HG03558 (cell line): ENCODE results near the gene MTUS2.

Experiments
- ATAC-seq: cut with Tn5 transposase; IDR thresholded peaks from one replicate; pipeline ENCODE4 v1.9.1; 2021; ENCODE audit warnings: moderate number of reproducible peaks; ENCODE audit not compliant: unreplicated experiment; ENCODE audit errors: extremely low read depth

The MTUS2 gene

DNA sequence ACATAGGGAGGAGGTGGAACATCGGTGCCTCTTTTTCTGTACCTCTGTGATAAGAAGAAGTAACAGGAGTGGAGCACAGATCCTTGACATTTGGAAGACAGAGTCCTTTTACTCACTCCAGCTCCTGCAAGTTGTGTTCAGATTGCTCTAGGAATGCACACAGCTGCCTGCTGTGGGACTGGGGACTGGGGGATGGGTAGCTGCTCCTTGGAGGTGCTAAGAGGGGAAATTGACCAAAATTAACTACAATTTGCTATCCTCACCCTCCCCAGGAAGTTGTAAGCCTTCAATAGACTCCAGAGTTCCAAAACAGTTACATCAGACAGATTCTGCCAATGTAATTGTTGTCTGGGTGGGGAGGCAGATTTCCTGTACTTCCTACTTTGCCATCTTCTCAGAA is 317.9 kb downstream of the MTUS2 start:
- no peak for ATAC-seq

DNA sequence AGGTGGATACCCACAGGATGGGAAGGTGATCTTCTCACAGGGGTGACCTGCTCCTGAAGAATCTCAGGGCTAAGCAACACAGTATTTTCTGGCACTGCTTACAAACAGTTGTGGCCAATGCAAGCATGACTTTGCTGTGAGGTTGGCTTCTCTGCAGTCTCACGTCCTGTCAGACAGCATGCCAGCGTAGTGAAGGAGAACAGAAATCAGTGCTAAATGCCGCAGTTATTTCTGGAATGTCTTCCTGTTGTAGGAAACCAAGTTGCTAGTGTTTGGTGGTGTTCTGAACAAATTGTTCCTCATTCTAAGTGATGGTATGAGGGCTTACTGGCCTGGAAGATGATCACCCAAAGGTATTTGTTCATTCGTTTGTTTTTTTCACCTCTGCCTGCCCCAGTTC is 320.1 kb downstream of the MTUS2 start:
- no peak for ATAC-seq

DNA sequence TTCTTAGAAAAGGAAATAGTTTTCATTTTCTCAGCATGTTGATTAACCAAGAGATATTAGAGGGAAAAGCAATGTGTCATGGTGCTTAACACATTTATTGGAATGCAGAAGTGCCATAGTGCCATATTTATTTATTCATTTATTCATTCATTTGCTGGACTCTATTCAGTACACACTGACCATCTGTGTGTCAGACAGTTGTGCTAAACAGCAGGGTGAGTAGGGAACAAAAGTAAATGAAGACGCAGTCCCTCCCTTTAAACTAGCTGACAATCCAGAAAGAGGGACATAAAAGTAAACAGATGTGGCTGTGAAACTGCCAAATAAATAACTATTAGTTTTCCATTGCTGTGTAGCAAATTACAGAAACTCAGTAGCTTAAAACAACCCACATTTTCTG is 323.7 kb downstream of the MTUS2 start:
- no peak for ATAC-seq

DNA sequence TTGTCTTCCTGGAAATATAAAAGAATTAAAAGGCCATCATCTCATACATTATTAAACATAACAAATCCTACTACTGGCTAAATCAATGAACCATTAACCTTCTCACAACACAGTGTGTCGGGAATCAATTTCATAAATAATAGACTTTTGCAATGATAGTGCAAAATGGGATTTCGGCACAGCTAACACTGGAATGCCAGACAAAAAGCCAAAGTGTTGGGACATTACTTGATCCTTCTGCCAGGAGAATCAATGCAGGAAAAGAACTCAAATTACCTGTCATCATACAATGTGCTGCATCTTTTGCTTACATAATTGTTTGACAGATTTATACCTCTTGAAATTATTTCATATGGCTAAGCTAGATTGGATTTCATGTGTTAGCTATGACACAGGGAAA is 334.3 kb downstream of the MTUS2 start:
- no peak for ATAC-seq

DNA sequence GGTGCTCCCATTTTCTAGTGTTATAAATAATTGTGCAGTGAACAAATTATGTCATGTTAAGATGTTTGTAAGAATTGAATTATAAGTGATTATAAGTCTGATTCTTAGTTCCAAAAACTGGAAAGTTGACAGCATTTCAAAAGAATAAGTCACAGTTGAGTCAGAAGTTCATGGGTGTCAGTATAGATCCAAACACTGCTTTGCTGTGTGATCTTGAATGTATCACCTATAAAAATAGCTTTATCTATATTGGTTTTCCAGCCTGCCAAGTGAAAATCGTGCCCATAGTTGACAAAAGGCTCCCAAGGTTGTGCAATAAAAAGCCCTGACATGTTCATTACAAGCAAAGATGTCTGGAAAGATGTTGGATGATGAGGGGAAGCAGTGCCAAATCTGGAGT is 336.0 kb downstream of the MTUS2 start:
- ATAC-seq = no peak

DNA sequence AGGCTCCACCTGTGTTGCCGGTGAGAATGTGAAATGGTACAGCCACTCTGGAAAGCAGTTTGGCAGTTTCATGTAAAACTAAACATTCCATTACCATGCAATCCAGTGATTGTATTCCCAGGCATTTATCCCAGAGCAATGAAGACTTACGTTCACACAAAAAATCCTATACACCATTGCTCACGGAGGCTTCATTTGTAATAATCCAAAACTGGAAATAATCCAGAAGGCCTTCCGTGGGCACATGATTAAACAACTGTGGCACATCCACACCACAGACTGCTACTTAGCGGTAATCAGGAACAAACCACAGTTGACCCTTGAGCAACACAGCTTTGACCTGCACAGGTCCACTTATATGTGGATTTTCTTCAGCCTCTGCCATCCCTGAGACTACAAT is 339.7 kb downstream of the MTUS2 start:
- ATAC-seq = no peak

DNA sequence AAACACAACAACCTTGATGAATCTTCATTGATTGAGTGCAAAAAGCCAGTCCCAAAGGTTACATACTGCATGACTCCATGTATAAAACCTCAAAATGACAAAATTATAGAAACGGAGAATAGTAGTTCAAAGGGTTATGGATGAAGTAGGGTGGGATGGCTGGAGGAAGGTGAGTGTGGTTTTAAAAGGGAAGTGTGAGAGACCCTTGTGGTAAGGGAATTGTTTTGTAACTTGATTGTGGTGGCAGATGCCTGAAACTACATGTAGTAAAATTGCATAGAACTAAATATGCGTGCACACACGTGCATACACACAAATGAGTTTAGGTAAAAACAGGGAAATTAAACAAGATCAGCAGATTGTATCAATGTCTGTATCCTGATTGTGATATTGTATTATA is 340.7 kb downstream of the MTUS2 start:
- ATAC-seq = no peak

DNA sequence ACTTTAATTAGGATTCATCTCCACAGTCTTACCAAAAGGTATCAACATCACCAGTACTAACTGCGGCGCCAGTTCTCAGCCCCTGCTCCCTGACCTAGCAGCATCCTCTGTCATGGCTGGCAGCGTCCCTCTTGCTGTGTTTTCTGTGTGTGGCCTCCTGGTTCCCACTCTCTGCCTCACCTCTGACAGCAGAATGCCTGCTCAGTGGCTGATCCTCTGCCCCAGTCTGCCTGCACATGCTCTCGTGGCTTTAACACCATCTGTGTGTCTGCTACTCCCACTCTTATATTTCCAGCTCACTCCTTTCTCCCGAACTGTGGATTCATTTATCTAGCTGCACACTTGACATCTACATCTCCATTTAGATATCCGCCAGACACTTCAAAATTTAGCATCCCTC is 341.5 kb downstream of the MTUS2 start:
- no peak for ATAC-seq

DNA sequence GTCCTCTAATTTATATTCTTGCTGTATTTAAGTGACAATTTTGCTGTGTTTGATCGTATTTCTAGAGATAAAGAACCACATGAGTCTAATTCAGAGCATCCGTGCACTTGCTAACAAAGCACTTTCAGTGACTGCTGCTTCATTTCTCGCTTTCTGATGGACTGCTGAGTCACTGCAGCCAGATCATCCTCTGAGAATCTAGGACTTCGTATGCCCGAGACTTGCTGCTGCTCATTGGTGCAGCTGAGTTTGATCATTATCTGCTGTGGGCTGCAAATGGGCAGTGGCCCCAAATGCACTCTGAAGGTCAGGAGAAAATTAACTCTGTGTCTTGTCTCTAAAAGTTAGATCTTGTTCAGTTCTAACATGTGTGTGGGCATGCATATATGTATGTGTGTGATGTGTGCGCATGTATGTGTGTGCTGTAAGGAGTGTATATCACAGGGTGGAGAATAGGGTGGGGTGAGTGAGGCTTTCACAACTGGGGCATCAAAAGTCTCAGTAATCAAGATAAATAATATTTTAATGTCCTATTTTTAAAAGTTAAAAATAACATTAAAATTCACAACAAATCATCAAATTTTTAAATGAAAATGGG is 342.6 kb downstream of the MTUS2 start:
- no peak for ATAC-seq

DNA sequence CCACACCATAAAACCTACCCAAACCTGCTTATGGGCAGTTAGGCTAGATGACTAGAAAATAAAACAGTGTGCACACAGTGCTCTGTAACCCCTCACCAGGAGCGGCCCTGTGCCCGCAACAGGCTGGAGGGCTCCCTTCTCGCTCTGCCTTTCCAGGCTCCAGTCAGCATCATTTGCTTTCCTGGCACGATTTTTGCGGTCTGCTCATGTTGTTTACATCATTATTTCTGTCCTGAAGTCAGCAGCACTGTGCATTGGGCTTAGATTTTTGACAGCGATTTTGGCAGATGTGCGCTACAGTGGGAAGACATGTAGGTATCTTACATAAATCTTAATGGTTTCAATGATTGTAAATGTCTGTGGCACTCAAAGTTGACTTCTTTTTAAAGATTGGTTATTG is 344.0 kb downstream of the MTUS2 start:
- no peak for ATAC-seq

DNA sequence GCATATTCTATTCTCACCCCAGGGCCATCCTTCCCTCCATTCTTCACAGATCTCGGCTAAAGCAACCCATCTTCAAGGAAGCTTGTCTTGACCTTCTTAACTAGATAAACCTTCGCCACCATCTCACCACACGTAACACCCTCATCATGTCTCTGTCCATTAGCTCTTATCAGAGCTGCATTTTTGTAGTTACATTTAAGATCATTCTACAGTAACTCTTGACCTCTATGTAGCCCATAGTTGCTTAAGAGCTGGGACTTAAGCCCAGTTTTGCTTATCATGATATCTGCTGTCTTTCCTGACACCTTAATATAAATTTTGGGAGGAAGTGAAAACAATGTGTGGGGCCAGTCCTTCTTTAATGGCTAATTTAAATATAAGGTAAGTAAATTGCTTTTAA is 345.1 kb downstream of the MTUS2 start:
- ATAC-seq = no peak

DNA sequence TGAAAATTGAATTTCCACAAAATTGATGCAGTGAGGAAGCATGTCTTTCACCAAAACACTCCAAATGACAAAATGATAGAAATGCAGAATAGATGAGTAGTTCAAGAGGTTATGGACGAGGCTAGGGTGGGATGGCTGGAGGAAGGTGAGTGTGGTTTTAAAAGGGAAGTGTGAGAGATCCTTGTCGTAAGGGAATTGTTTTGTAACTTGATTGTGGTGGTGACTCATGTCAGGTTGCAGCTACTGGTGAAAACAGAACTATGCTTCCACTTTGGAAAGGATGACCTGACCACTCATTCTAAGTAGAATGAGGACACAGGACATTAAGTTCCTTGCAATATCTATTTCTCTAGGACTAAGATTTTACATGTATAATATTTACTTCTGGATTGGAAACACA is 345.7 kb downstream of the MTUS2 start:
- ATAC-seq = no peak

DNA sequence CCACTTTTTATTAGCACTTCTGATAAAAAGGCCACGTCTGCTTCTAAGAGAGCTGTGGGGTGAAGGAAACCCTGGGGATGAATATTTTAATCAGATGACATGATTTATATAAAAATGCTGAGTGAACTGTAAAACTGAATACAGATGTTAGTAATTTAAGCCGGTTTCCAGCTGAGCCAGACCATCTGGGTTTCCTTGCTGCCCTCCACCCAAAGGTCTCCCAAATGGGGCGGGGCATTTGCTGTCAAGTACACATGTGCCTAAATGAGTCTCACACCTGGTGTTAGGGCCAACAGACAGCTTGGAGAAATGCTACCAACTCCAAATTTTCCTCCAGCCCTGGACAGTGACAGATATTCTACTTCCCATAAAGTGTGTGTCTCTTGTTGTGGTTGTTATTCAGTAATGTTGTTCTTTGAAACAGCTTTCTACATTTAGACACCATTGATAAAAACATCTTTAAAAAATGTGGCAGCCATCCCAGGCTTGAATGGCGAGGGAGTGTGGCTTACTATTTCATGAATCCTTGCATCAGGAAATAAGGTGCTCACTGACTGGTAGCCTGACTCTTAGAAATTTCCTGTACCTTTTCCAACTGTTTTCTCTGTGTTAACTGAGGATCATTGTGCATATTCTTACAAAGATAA is 350.4 kb downstream of the MTUS2 start:
- no peak for ATAC-seq

DNA sequence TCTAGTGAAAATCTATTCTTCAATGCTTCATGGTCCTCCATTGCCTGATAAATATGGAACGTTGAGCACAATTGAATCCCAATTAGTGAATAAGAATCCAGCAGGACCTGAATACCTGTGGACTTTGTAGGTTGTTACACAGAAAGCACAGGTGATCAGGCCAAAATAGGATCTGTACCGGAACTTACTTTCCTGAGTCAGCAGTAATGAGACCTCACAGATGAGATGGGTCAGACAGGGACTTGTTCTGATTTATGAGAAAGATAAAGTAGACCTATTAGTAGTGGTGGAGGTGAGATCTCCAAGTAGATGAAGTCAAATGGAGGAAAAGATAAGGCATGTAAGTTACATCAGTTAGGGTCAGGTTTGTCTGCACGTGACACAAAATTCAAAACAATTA is 351.1 kb downstream of the MTUS2 start:
- ATAC-seq = no peak

DNA sequence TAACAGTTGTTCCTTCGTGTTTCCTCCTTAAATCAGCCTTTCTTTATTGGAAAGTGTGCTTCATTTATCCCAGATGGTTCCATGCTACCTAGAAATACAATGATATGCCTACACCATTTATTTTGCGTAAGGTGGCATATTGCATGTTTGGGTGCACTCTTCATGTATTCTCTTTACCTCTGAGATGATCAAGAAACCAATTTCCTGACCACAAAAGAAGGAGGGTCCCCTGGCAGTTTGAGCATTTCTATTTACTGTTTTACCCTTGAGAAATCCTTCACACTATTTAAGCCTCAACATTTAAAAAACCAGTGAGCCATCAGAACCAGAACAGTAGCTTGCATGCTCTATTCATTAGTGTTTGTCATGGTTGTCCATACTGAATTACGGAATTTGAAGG is 354.0 kb downstream of the MTUS2 start:
- no peak for ATAC-seq

DNA sequence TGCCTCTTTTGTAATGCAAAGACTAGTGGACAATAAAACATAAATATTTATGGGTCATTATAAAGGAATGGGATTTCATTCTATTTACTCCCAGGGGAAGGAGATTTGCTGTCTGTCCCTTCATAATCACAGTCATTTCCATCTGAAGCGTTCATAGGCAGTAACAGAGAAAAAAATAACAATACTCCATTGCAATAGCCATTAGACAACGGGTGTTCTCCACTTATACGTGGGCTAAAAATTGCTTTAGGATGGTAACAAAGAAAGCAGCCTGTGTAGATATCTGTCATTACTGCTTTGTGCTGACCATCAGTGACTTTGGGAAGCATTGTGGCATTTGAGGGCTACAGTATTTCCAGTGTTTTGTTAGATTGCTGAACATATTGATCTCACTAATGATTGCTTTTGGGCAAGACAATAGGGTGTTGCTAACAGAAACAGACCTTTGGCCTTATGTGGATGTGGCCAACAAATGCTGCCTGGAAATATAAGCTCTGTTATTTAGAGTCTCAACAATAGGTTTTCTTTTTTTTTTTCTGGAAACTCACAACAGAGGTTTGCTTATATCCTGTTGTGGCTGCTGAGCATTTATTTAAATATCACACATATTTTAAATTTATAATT is 355.2 kb downstream of the MTUS2 start:
- no peak for ATAC-seq

DNA sequence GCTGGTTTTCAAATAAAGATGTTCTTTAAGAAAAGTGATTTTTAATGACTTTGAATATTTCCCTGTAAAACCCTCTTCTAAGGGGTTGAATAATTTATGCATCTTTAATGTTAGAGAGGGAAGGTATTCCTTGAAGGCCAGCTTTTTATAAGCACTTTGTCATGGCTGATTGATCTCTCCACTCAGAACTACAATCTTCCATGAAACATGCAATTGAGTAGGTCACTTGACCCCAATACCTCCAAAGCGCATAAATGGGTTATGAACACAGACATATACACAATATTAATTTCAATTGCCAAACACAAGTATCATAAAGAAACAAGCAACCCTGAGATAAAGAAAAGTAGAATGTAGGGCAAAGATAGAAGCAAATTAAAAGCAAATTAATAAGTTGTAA is 359.9 kb downstream of the MTUS2 start:
- no peak for ATAC-seq

DNA sequence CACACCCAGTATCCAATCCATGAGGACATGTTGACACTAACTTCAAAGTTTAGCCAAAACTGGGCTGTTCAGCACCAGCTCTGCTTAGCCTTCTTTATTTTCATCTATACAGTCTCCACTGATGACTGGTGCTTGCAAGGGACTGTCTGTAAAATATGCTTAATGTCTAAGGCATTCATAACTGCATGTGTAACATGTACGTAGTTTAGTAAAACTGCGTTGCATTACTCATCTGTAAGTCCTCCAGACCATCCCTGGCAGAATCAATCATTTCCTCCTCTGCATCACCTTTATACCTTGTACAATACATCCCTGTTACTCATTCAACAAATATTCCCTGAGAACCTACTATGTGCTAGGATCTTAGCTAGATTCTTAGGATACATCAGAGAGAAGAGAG is 362.1 kb downstream of the MTUS2 start:
- no peak for ATAC-seq

DNA sequence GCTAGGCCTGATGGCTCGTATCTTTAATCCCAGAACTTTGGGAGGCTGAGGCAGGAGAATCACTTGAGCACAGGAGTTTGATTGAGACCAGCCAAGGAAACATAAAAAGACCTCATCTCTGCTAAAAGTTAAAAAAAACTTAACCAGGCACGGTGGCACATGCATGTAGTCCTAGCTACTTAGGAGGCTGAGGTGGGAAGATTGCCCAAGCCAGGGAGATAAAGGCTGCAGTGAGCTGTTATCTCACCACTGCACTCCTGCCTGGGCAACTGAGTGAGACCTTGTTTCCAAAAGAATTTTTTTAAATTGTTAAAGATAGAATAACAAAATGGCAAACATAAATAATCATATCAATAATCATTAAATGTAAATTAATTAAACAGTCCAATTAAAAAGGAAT is 365.8 kb downstream of the MTUS2 start:
- ATAC-seq = no peak

DNA sequence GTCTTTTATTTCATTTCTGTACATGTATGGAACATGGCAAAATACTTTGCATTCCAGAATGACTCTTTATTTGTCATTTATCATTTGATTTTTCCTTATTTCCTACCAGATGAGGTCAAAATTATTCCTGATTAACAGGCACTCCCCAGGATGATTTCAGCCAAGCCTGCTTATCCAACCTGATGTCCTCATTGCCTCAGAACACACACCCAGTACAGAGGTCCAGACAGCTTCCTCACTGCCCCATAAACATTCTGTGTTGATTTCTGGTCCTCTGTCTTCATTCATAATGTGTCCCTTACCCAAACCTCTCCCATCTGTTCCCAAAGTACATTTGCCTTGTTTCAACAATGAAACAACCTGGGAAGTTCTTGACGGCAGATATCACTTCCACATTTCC is 367.4 kb downstream of the MTUS2 start:
- ATAC-seq = no peak

DNA sequence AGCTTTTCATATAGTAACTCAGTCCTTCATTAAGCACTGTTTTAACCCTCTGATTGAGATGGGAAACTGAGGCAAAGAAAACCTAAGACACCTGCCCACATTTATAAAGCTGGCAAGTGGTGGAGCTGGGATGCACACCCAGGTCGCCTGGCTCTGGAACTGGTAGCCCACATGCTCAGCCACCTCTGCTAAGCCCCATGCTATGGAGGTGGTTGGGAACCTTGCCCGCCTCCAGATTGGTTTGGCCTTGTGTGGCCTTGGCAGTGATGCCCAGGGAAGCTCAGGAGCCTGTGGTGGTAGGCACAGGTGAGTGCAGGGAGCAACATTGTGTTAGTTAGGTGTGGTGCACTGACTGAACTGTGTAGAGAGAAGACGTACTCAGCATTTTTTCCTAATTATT is 370.2 kb downstream of the MTUS2 start:
- ATAC-seq = no peak

DNA sequence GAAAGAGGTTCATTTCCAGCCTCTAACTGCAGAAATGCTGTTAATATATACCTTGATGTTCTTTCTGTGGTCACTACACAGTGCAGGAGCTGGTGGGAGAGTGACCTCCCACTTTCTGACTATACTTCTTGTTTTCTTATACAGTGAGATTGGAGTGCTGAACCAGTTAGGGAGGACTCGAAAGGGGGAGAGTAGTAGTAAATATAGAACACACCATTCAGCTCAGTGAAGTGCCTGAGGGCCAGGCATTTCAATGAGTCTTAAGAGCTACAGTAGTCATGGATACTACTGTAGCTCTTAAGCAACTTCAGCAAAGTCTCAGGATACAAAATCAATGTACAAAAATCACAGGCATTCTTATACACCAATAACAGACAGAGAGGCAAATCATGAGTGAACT is 372.9 kb downstream of the MTUS2 start:
- no peak for ATAC-seq
